ENCODE results near the gene RNASE7.

Gene RNASE7

DNA sequence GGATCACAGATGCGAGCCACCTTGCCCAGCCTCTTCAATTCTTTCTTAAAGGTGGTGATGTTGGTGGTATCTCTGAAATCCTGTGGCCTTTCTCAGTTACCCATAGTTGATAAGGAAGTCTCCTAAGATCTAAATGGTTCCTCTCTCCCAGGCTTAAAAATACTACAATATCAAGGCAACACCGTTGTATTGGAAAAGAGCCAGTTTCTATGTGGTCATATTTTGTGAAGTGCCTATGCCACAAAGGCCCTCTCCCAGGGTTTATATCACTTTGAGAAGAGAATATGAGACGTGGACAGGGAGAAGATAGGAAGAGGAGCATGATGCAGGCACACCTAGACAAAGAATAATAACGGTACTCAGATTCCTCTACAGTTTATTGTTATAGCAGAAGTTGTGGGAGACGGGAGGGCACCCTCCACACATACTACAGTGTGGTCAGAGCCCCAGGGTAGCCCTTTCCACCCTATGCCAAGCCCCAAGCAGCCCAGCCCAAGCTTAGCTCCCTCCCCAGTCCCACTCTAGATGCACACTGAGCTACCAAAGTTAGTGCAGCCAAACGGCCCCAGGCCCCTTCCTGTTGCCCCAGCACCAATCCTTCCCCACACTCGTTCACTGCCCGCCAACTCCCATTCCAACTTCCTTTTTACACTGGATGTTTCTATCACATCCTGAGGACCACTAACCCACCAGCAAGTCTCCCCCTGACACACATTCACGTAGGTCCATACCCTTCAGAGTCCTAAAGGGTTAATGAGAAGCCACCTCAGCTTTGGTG lies 25.6 kb upstream of the RNASE7 start:
- no peaks in the 10 kb centered on the region for H3K9me2 ChIP-seq (replicated peaks; ENCODE audit: control insufficient read depth, low read length)
- H3K36me3 ChIP-seq (ENCODE audit: control insufficient read depth, low read length), result no peaks in the 10 kb centered on the region
- H3K4me3 ChIP-seq (ENCODE audit: low read length), result no peak overlapping the region
- H3K27ac ChIP-seq (ENCODE audit: low read depth, low read length), result no peak overlapping the region
- H3F3A ChIP-seq (ENCODE audit: control insufficient read depth, insufficient read depth), result no peaks in the 10 kb centered on the region
- no peaks in the 10 kb centered on the region for H3K9me3 ChIP-seq (ENCODE audit: control insufficient read depth, insufficient read depth, low read length)
- no peak for TF ChIP-seq EZH2phosphoT487 (IDR thresholded peaks at IDR 0.05; ENCODE audit: borderline replicate concordance, low read length)
- H3K4me1 ChIP-seq (ENCODE audit: control insufficient read depth, low read length), result no peaks in the 10 kb centered on the region
- no peaks in the 10 kb centered on the region for H4K20me1 ChIP-seq (ENCODE audit: control insufficient read depth, insufficient read depth, low read depth, low read length)
- peaks cover 20% of the 10 kb centered on the region for H3K27me3 ChIP-seq (ENCODE audit: control insufficient read depth, low read length)
- no peaks in the 10 kb centered on the region for H3K79me2 ChIP-seq (ENCODE audit: control insufficient read depth, low read length)
- H3K4me2 ChIP-seq (ENCODE audit: low read length), result no peak overlapping the region

DNA sequence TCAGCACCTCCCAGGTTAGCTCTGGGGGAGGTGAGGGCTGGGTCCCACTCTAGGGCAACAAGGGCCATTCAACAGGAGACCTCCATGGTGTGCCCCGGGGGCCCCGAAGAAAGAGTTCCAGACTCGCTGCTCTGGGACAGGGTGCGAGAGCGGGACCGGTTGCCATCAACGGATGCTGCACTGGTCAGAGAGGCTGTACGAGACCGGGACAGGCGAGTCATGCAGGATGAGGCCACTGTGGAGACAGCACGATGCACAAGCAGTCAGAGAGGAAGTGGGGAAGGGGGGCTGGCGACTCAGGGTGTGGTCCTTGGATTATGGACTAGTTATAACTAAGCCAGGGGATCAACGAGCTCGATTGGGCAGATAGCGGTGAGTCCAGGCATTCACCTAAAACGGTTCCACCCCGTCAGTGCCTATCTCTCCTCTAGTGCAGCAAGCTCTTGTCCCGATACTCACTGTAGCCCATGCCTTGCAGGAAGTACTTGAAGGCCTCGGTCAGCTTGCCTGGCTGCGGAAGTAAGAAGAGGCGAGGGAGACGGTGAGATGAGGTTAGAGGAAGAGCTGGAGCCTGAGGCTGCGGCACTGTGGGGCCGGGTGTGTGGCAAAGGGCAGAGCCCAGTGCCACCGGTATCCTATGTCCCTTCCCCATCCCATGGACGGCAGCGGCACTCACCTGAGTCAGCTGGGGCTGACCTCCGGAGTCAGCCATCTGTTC lies 24.5 kb upstream of the RNASE7 start:
- Histone ChIP-seq H3K27ac (ENCODE audit: low read depth, low read length) (no peak overlapping the region), H3K4me2 (ENCODE audit: low read length) (no peak overlapping the region), H3K4me3 (ENCODE audit: low read length) (no peak overlapping the region), H4K20me1 (ENCODE audit: control insufficient read depth, insufficient read depth, low read depth, low read length) (no peaks in the 10 kb centered on the region), H3K36me3 (ENCODE audit: control insufficient read depth, low read length) (no peaks in the 10 kb centered on the region), H3K4me1 (ENCODE audit: control insufficient read depth, low read length) (no peaks in the 10 kb centered on the region), H3K9me2 (replicated peaks; ENCODE audit: control insufficient read depth, low read length) (no peaks in the 10 kb centered on the region), H3F3A (ENCODE audit: control insufficient read depth, insufficient read depth) (no peaks in the 10 kb centered on the region), H3K27me3 (ENCODE audit: control insufficient read depth, low read length) (peaks cover 22% of the 10 kb centered on the region), H3K79me2 (ENCODE audit: control insufficient read depth, low read length) (no peaks in the 10 kb centered on the region), H3K9me3 (ENCODE audit: control insufficient read depth, insufficient read depth, low read length) (no peaks in the 10 kb centered on the region)
- TF ChIP-seq EZH2phosphoT487 (IDR thresholded peaks at IDR 0.05; ENCODE audit: borderline replicate concordance, low read length), result no peak
- TF ChIP-seq, protein P1, sequence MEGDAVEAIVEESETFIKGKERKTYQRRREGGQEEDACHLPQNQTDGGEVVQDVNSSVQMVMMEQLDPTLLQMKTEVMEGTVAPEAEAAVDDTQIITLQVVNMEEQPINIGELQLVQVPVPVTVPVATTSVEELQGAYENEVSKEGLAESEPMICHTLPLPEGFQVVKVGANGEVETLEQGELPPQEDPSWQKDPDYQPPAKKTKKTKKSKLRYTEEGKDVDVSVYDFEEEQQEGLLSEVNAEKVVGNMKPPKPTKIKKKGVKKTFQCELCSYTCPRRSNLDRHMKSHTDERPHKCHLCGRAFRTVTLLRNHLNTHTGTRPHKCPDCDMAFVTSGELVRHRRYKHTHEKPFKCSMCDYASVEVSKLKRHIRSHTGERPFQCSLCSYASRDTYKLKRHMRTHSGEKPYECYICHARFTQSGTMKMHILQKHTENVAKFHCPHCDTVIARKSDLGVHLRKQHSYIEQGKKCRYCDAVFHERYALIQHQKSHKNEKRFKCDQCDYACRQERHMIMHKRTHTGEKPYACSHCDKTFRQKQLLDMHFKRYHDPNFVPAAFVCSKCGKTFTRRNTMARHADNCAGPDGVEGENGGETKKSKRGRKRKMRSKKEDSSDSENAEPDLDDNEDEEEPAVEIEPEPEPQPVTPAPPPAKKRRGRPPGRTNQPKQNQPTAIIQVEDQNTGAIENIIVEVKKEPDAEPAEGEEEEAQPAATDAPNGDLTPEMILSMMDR (IDR thresholded peaks at IDR 0.05; ENCODE audit: low read depth, low read length, poor library complexity, severe bottlenecking), result no peak

DNA sequence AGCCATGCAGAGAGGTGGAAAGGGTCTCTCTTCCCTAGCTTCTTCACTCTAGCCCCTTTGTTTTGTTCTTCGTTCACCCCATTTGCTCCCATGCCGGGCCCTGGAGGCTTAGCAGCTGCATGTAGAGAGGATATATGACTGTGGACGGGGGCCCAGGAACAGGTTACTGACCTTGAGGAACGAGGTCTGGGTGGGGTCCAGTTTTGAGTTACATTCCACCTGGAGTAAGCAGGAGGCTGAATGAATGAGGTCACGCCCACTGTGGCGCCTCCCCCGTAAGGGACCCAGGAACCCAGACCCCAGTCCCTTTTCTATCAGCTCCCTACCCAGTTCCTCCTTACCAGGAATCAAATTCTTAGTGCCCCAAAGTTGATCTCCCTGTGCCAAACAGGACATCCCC lies 23.9 kb upstream of the RNASE7 start:
- no peaks in the 10 kb centered on the region for H3K9me2 ChIP-seq (replicated peaks; ENCODE audit: control insufficient read depth, low read length)
- H3K27ac ChIP-seq (ENCODE audit: low read depth, low read length), result no peak overlapping the region
- no peak overlapping the region for H3K4me2 ChIP-seq (ENCODE audit: low read length)
- H3K79me2 ChIP-seq (ENCODE audit: control insufficient read depth, low read length), result no peaks in the 10 kb centered on the region
- no peaks in the 10 kb centered on the region for H3K36me3 ChIP-seq (ENCODE audit: control insufficient read depth, low read length)
- H4K20me1 ChIP-seq (ENCODE audit: control insufficient read depth, insufficient read depth, low read depth, low read length), result no peaks in the 10 kb centered on the region
- TF ChIP-seq, protein P1 (IDR thresholded peaks at IDR 0.05; ENCODE audit: low read depth, low read length, poor library complexity, severe bottlenecking), result no peak
- TF ChIP-seq EZH2phosphoT487 (IDR thresholded peaks at IDR 0.05; ENCODE audit: borderline replicate concordance, low read length), result no peak
- no peak overlapping the region for H3K4me3 ChIP-seq (ENCODE audit: low read length)
- peaks cover 26% of the 10 kb centered on the region for H3K27me3 ChIP-seq (ENCODE audit: control insufficient read depth, low read length)
- H3F3A ChIP-seq (ENCODE audit: control insufficient read depth, insufficient read depth), result no peaks in the 10 kb centered on the region
- H3K9me3 ChIP-seq (ENCODE audit: control insufficient read depth, insufficient read depth, low read length), result no peaks in the 10 kb centered on the region
- H3K4me1 ChIP-seq (ENCODE audit: control insufficient read depth, low read length), result no peaks in the 10 kb centered on the region

DNA sequence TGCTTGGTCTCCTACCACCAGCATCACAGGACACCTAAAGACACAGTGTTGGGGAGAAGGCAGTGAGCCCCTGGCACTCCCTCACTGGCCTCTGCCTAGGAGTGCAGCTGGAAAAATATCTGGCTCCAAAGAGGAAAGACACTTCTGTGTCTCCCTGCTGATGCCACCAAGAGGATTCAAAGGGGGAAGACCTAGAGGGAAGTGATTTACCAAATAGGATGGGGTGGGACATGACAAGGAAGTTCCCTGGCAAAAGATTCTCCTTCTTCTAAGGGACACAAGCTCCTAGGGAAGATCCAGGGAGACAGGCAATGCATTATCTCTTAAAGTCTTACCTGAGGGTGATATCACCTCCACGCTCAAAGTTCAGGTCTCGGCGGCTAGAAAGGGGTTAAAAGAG lies 23.4 kb upstream of the RNASE7 start:
- Histone ChIP-seq H3K4me3 (ENCODE audit: low read length) (no peak overlapping the region), H3K4me1 (ENCODE audit: control insufficient read depth, low read length) (no peaks in the 10 kb centered on the region), H3K9me2 (replicated peaks; ENCODE audit: control insufficient read depth, low read length) (no peaks in the 10 kb centered on the region), H3K9me3 (ENCODE audit: control insufficient read depth, insufficient read depth, low read length) (no peaks in the 10 kb centered on the region), H3K27me3 (ENCODE audit: control insufficient read depth, low read length) (peaks cover 31% of the 10 kb centered on the region), H3F3A (ENCODE audit: control insufficient read depth, insufficient read depth) (no peaks in the 10 kb centered on the region), H3K27ac (ENCODE audit: low read depth, low read length) (no peak overlapping the region), H3K4me2 (ENCODE audit: low read length) (no peak overlapping the region), H3K36me3 (ENCODE audit: control insufficient read depth, low read length) (no peaks in the 10 kb centered on the region), H4K20me1 (ENCODE audit: control insufficient read depth, insufficient read depth, low read depth, low read length) (no peaks in the 10 kb centered on the region), H3K79me2 (ENCODE audit: control insufficient read depth, low read length) (no peaks in the 10 kb centered on the region)
- no peak for TF ChIP-seq EZH2phosphoT487 (IDR thresholded peaks at IDR 0.05; ENCODE audit: borderline replicate concordance, low read length)
- TF ChIP-seq, protein P1 (IDR thresholded peaks at IDR 0.05; ENCODE audit: low read depth, low read length, poor library complexity, severe bottlenecking), result no peak

All from DOHH2 (cell line).